GM18858 (cell line): ENCODE results near the gene PCGF5.
"Not testable (repeated sequence)": the region's sequence is repeated elsewhere in the genome, so short reads cannot be mapped to it uniquely, and the experiment has no call there.

ENCODE experiments used
- ATAC-seq: cut with Tn5 transposase; IDR thresholded peaks from one replicate; pipeline ENCODE4 v1.9.1; 2021; ENCODE audit not compliant: unreplicated experiment

Gene PCGF5

DNA sequence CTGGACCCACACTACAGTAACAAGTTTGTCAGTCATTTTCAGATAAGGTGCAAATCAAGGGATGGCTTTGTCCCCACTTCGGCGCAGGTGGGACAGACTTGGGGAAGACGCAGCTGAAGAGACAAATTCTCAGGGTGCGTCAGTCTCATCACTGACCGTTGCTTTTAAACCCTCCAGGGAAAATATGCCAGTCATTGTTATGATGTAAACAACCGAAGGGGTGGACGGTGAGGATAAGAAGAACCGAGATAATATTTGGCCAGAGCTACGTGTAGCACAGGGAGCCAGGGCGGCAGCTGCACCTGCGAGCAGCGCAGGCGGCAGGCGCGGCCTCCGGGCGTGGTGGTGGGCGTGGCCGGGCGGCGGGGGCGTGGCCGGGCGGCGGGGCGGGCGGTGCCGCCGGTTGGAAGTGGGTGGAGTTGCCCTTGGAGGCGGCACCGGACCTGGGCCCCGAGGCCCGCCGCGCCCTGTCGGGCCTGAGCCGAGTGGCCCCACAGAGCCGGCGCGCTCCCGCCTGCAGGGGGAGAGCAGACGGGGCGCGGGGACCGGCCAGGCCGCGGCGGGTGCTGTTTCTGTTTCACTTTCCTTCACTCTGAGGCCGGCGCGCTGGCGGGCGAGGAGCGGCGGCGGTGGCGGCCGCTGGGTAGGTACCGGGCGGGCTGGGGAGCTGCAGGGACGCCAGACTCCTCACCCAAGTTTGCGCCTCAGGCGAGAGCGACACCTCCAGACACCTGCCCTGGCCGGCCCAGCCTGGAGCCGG, at the start of gene PCGF5:
PCGF5 (plus strand) TSS at position 470 of the 760 bp plus-strand sequence. CDS start 2,209 bp downstream, outside the sequence.
- peak; percentile 80 for ATAC-seq

DNA sequence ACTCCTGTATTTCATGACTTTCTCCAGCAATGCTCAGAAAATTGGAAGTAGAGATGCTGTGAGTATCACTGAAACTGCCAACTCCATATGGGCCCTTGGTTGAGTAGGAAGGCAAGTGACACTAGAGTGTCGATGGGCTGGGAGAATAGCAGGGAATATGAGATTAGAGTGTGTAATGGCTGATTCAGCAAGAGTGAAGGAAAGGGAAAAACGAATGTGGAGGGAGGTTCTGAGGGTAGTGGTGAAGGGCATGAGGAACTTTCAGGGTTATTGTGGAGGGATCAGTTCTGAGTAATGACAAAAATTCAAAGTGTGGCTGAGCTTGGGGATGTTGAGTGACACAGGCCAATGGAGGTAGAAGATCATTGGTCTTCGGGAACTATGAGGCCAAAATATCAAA, 49.0 kb upstream of the PCGF5 start:
- no peak for ATAC-seq

DNA sequence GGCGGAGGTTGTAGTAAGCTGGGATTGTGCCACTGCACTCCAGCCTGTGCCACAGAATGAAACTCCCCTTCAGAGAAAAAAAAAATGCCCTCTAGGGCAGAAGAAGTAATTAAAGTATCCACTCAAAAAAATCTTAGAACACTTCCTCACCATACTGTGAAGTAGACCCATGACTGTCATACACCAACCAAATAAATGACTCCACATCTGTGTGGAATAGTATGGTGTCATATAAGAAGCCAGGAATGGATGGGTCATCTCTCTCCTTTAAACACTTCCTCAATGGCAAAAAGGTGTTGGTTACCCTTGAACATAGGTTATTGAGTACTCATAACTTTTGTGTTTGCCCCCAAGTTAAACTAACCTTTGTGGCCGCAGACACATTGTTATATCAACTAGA, 48.1 kb upstream of the PCGF5 start:
- no peak for ATAC-seq

DNA sequence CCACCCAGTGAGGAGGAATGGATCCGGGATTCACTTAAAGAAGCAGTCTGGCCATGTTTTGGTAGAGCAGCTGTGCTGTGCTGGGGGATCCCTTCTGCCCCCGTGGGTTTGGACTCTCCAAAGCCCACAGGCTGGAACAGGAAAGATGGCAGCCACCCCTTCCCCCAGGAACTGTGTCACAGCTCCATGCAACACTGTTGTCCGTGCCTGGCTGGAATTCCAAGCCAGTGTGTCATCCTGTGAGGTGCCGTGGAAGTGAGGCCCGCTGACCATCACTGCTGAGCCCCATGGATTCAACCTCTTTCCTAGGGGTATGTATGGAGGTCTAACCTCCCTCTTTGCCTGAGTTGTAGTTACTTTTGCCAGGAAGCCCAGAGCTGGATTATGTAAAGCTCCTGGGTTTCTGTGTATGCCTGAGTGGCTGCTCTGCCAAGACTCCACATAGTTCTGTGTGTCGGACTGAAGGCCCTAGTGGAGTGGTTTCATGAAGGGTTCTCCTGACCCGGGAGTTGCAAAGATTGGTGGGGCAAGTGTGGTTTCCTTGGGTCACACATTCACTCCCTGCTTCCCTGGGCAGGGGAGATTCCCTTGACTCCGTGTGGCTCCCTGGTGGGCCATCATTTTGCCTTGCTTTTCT, 35.1 kb upstream of the PCGF5 start:
- no peak for ATAC-seq

DNA sequence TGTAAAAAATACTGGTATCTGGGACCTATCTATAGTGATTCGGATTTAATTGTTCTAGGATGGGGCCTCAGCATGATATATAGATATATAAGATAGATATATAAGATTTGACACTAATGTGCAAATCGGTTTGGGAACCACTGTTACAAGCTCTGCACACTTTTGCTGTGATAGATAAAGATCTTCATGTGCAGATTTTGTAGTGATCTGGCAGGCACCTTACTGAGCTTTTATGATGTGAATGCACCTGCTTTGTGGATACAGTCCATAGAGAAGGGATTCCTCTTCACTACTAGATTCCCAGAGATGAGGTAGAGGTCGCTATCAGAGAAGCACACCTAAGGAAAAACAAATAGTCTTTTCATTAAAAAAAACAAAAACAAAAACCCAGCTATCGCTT, 33.3 kb upstream of the PCGF5 start:
- no peak for ATAC-seq

DNA sequence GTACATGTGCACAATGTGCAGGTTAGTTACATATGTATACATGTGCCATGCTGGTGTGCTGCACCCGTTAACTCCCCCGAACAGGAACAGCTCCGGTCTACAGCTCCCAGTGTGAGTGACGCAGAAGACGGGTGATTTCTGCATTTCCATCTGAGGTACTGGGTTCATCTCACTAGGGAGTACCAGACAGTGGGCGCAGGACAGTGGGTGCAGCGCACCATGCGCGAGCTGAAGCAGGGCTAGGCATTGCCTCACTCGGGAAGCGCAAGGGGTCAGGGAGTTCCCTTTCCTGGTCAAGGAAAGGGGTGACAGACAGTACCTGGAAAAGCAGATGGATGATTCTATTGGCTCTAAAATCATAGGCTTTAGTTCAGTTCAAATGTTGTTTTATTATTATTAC, 32.5 kb upstream of the PCGF5 start:
- not testable (repeated sequence) for ATAC-seq

DNA sequence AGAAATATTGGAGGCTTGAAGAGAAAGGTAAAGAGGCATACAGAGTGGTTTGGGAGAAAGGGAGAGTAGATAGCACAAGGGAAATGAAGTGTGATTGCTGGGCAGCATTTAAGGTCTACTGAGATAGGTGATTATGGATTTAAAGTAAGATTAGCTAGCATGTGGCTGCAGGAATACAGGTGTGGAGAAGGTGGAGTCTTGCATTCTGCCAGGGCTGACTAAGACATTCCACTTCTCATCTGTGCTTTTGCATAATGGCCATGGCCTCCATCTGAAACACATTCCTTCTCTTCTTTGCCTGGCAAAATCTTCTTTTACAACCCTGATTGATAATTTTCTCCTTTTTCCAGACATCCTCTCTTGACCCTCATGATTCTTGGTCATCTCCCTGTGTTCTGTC, 31.6 kb upstream of the PCGF5 start:
- ATAC-seq = no peak

DNA sequence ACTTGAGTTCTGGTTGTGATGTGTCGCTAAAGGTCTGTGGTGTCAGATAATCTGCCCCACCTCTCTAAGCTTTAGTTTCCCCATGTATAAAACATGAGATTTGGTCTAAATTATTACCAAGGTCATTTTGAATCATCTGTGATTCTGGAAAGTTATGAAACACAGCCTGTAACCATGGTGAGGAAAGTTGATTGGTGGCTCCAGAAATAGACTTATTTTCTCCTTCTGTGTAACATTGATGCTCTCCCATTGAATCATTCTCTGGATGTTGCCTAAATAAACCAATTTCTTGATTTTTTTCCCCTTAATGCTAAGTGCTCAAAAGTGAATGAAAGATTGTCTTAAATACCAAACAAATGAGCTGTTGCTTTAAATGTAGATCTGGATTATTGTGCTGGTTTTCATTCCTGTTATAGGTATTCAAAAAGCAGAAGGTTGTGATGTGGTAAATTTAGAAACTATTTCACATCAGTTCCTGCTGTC, 30.0 kb upstream of the PCGF5 start:
- ATAC-seq = no peak

DNA sequence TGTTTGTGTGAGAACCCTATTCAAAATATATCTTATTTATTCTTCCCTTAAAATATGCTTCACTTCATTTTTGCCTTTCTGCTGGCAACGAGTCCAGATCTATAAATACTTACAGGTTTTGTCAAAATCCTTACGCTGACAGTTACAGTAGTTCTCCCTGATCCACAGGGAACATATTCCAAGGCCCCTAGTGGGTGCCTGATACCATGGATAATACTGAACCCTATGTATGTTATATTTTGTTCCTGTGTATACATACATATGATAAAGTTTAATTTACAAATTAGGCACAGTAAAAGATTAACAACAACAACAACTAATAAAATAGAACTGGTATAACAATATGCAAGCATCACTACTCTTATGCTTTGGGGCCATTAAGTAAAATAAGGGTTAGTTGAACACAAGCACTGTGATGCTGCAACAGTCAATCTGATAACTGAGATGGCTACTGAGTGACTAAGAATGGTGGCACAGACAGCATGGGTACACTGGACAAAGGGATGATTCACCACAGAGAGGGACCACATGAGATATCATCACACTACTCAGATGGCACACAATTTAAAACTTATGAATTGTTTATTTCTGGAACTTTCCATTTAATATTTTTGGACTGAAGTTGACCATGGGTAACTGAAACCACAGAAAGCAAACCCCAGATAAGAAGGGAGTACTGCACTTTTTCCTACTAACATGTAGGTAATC, 29.4 kb upstream of the PCGF5 start:
- ATAC-seq = peak; percentile 73

DNA sequence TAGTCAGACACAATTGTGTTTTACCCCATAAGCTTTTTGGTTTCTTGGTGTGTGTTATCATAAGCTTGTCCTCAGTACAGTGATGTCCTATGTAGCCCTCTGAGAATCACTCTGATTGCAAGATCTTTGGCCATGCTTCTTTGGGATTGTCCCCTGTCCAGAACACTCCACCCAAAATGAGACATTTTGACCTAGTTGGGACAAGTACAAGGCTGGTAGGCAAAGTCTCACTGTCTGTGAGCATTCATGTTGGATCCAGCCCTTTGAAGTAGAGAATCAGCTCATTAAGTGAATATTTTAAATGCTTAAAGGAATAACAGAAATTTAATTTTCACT, 28.9 kb upstream of the PCGF5 start:
- no peak for ATAC-seq

DNA sequence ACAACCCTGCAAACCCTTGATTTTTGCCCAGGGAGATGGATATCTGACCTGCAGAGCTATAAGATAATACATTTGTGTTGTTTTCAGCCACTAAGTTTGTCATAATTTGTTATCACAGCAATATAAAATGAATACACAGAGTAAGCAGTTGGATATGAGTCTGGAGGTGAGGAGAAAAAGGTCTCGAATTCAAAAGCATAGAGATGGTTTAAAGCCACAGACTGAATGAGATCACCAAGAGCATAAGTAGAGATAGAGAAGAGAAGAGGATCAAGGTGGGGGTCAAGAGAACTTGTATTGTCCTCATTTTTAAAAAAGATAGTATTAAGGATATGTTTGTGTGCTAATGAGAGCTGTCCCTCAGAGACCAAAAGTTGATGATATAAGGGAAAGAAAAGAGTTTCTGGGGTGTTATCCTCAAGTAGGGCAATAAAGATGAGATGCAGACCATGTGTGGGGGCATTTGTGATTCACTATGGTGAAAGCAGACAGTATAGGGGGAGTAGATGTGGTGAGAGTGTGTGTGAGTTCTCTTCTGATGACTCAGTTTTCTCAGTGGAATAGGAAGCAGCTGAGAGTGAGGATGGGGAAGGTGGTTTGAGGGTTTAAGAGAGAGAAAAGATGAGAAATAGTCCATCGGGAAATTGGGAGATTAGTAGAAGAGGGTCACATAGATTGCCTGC, 25.8 kb upstream of the PCGF5 start:
- ATAC-seq = no peak

DNA sequence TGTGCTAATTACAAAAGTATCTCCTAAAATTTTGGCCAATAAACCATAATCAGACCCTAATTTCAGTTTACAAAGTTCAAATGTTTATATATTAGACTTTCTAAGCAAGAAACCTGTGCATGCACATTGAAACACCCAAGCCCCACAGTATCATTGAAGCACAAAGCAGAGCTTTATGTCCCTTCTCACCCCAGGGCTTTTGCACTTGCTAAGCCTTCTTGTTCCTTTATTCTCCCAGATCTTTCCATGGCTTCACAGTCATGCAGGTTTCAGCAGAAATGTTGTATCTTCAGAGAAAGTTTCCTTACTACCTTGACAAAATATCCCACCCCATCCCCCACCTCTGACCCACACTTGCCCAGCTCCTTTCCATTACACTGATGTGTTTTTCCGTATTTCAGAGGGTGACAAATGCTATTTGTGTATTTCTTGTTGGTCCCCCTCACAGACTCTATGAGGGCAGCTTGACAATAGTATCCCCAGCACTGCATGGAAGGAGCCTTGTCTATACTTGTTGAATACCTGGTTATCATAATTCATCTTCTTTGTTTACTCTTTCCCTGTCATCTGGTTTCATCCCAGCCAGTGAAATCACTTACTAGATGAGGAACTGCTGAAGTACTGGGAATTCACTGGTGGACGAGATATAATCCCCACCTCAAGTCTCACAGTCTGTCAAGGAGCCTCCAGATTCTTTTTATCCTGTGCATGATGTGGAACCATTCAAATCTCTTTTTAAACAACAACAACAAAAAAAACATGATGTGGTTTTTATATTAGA, 24.0 kb upstream of the PCGF5 start:
- ATAC-seq = no peak

DNA sequence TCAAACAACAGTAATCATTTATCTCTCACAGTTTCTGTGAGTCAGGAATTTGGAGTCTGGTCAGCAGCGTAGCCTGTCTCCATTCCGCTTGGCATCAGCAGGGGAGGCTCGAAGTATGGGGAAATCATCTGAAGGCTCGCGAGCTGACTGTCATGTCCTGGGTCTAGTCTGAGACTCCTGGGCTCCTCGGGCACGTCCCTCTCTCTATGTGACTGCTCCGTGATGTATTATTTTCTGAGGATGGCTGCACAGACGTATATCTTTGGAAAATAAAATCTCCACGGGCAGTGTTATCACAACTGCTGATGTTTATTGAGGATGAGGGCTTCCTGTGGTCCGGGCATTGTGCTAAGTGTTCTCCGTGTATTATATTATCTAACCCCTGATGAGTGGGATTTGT, 23.3 kb upstream of the PCGF5 start:
- ATAC-seq = no peak

DNA sequence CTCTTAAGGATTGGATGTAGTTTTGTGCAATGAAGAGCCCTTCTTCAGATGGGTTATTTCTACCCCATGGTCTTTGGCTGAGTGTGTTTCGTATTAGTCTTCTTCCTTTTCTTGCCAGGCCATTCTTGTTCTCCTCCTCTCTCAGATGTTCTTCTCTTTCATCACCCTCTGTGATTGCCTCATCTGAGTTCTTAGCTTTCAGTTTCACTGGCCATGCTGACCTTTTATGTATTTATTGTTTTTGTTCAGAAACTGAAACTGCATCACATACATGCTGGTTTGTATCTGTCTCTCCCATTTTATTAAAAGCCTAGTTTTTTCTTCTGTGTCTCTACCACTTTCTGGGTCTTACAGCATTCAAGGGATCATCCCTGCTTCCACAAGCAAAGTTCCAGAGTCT, 21.7 kb upstream of the PCGF5 start:
- ATAC-seq = peak; percentile 67

DNA sequence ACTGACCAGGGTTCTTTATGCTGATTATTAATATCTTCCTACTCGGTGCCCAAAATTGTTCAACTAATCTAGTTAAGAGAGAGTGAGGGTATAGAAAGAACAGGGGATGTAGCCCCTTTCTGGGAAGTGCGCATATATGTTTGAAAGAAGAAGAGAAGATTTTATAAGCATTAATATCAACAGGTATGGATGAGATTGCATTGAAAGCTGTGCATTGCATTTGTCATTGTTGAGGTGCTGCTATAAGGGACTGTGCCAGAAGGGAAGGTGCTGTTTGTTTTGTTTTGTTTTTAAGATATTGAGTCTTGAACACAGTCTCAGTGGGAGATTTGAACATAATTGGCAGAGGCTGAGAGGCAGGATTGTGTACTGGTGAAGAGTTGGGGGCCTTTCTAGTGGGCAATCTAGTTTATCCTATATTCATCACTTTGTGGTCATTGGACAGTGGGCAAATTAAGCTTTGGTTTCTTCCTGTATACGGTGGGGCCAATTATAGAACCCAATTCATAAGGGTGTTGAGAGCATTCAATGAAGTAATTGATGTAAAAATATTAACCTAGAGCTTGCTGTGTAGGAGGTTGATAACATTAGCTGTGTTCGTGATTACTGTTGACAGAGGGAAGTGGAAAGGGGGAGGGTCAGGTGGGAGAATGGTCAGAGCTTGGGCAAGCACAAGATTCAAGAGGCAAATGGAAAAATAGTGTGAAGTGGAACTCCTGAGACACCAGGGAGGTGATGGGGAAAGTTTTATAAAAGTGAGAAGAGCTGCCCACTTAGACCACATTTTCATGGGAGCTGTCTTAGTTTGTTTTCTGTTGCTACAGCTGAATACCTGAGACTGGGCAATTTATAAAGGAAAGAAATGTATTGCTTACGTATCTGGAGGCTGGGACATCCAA, 19.9 kb upstream of the PCGF5 start:
- no peak for ATAC-seq

DNA sequence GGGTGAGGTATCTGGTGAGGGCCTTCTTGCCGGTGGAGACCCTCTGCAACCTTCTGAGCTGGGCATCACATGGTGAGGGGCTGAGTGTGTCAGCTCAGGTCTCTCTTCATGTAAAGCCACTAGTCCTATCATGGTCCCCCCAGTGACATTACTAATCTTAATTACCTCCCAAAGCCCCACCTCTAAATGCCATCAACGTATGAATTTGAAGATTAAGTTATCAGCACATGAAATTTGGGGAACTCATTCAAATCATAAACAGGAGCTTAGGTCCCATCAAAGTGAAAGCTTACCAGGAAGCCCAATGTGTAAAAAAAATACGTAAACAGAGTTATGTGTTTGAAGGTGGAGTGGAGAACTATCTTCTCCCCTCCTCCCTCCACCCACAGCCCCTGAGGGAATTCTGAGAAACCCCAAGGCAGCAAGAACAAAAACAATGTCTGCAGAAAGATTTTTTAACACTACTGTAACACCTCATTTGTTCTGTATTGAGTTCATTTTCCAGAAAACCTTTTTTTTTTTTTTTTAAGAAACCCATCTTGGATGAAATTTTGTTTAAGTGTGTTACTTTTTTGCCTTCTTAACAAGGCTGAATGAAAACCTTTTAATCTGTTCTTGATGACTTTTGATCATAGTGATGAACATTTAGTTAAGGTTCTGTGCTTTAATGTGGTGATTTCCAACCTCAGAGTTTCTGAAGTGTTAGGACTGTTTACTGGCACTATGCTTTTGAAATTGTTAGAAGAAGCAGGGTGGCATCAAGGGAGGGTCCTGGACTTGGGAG, 19.1 kb upstream of the PCGF5 start:
- no peak for ATAC-seq

DNA sequence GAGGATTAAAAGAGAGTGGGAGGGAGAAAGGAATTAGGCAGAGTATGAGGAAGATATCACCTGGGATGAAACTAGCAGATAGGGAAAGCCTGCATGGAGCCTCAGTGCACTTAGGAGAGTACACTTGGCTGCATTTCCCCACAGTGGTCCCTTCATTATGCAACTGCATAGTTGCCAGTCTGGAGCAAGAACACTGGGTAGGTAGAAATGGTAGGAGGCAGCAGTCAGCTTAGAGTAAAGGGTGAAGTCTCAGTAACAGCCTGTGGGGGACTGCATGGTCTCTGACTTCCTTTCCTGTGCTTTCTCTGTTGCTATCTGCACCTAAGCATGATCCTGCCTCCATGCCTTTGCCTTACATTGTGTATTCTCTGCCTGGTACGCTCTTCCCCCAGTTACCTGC, 14.0 kb upstream of the PCGF5 start:
- no peak for ATAC-seq

DNA sequence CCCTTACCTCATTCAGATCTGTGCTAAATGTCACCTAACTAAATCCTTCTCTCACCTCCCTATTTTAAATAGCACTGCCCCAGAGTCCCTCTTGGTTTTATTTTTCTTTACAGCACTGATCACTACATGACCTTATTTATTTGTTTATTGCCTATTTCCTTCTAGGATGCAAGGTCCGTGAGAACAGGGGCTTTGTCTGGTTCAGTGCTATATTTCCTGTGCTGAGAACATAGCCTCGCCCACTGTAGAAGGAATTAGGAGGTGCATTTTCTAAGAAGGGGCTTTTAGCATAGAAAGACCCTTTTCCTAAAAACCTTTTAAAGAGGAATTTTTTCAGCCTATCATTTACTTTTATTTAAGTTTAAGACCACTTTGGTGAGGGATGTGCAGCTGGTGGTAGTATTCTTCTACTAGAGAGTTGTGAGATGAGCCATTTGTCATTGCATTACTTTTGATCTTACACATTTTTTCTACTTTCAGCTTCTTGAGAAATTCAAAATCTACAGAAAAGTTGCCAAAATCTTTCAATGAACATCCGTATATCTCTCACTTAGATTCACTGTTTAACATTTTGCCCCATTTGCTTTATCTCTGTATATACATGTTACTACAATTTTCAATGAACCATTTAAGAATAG, 13.5 kb upstream of the PCGF5 start:
- no peak for ATAC-seq

DNA sequence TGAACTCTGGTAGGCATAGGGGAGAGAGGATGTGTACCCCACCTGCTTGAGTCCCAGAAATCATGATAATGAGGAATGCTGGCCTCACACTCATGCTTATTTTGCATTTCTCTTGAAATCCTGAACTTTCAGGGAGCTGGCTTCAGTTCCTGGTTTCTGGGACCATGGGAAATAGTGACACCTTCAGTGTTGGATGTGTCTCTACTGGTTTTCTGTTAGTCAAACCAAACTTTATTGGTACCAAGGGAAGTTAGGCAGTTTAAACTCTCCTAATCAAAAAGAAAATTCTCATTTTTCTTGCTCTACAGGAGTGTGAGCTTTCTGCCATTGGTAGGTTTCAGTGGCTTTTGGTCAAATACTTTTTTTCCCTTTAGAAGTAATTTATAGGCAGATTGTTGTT, 11.8 kb upstream of the PCGF5 start:
- ATAC-seq = no peak
